Neural cell (in vitro differentiated cells): ENCODE data around the gene TUT1. TPM values are rescaled to one million over a fixed set of nuclear protein-coding genes. Genes with fewer than 3 reads are reported as not detected.

Experiments
- H2AFZ ChIP-seq: fragments of 200-600, 300-800 bp; sonication (generic), shearing (Covaris generic); 2 replicates; pipeline ENCODE4 v1.6.0; 2014; ENCODE audit warnings: low read depth, mild to moderate bottlenecking, antibody characterized with exemption, low read length, moderate library complexity
- H3F3A ChIP-seq: fragments of 200-600 bp; shearing (Covaris generic); 2 replicates; pipeline ENCODE4 v1.6.1; 2016; ENCODE audit warnings: mild to moderate bottlenecking, moderate library complexity, mixed read lengths, antibody characterized with exemption, low read length; ENCODE audit not compliant: insufficient read depth, poor library complexity, severe bottlenecking
- H3K27ac ChIP-seq: fragments of 200-600, 300-800 bp; sonication (generic), shearing (Covaris generic); 2 replicates; pipeline ENCODE4 v1.5.1; 2014; ENCODE audit warnings: mild to moderate bottlenecking, low read length, moderate library complexity
- H3K27me3 ChIP-seq: fragments of 300-800, 200-600 bp; sonication (generic), shearing (Covaris generic); 2 replicates; pipeline ENCODE4 v1.6.0; 2014; ENCODE audit warnings: mild to moderate bottlenecking, low read depth, low read length, moderate library complexity; ENCODE audit not compliant: insufficient read depth
- H3K36me3 ChIP-seq: fragments of 300-800, 200-600 bp; sonication (generic), shearing (Covaris generic); 2 replicates; pipeline ENCODE4 v1.5.1; 2014; ENCODE audit warnings: mild to moderate bottlenecking, antibody characterized with exemption, low read length, moderate library complexity; ENCODE audit not compliant: insufficient read depth
- H3K4me2 ChIP-seq: fragments of 300-800, 200-600 bp; sonication (generic), shearing (Covaris generic); 2 replicates; pipeline ENCODE4 v1.6.0; 2014; ENCODE audit warnings: mild to moderate bottlenecking, low read length
- H3K4me3 ChIP-seq: fragments of 300-800, 200-600 bp; sonication (generic), shearing (Covaris generic); 2 replicates; pipeline ENCODE4 v1.5.1; 2014; ENCODE audit warnings: mild to moderate bottlenecking, low read length, moderate library complexity
- H3K79me2 ChIP-seq: fragments of 200-600 bp; shearing (Covaris generic); replicated peaks from 2 replicates; pipeline ENCODE4 v1.6.0; 2014; ENCODE audit warnings: mild to moderate bottlenecking, low read length, moderate library complexity; ENCODE audit not compliant: insufficient read depth
- H3K9ac ChIP-seq: fragments of 300-800, 200-600 bp; sonication (generic), shearing (Covaris generic); 2 replicates; pipeline ENCODE4 v1.6.1; 2016; ENCODE audit warnings: mild to moderate bottlenecking, low read length, mixed read lengths
- H3K9me2 ChIP-seq: fragments of 200-600 bp; shearing (Covaris generic); 2 replicates; pipeline ENCODE4 v1.6.1; 2016; ENCODE audit warnings: mild to moderate bottlenecking, low read length, mixed read lengths; ENCODE audit not compliant: insufficient read depth
- H3K9me3 ChIP-seq: fragments of 200-600, 300-800 bp; sonication (generic), shearing (Covaris generic); 2 replicates; pipeline ENCODE4 v1.6.1; 2016; ENCODE audit warnings: mild to moderate bottlenecking, mixed run types, low read length, moderate library complexity, mixed read lengths
- H4K20me1 ChIP-seq: fragments of 200-600 bp; shearing (Covaris generic); 2 replicates; pipeline ENCODE4 v1.6.1; 2016; ENCODE audit warnings: mild to moderate bottlenecking, mixed run types; ENCODE audit not compliant: insufficient read depth
- CTCF ChIP-seq: fragments of 450-650 bp; IDR thresholded peaks from 2 replicates; pipeline ENCODE4 v1.5.1; 2014; ENCODE audit warnings: antibody characterized with exemption, mild to moderate bottlenecking, moderate library complexity; ENCODE audit not compliant: poor library complexity, severe bottlenecking
- EP300 ChIP-seq: fragments of 450-650 bp; conservative IDR thresholded peaks from 2 replicates; pipeline ENCODE4 v1.6.1; 2014; ENCODE audit warnings: antibody characterized with exemption, mild to moderate bottlenecking, moderate library complexity; ENCODE audit not compliant: poor library complexity, severe bottlenecking
- EZH2 ChIP-seq: fragments of 200-600, 300-800 bp; shearing (Covaris generic), sonication (generic); IDR thresholded peaks from 2 replicates; pipeline ENCODE4 v1.6.1; 2014; ENCODE audit warnings: antibody characterized with exemption, low read length, borderline replicate concordance, mild to moderate bottlenecking; ENCODE audit not compliant: insufficient read depth, poor library complexity, severe bottlenecking
- MXI1 ChIP-seq: fragments of 450-650 bp; conservative IDR thresholded peaks from 2 replicates; pipeline ENCODE4 v1.6.1; 2014; ENCODE audit warnings: antibody characterized with exemption, mild to moderate bottlenecking; ENCODE audit not compliant: poor library complexity, severe bottlenecking
- POLR2AphosphoS5 ChIP-seq: IDR thresholded peaks from 2 replicates; pipeline ENCODE4 v1.6.1; 2012
- RAD21 ChIP-seq: fragments of 450-650 bp; conservative IDR thresholded peaks from 2 replicates; pipeline ENCODE4 v1.6.1; 2014; ENCODE audit warnings: antibody characterized with exemption, mild to moderate bottlenecking, moderate library complexity
- SMC3 ChIP-seq: fragments of 450-650 bp; conservative IDR thresholded peaks from 2 replicates; pipeline ENCODE4 v1.6.1; 2014; ENCODE audit warnings: antibody characterized with exemption, mild to moderate bottlenecking, moderate library complexity; ENCODE audit not compliant: poor library complexity
- TAF1 ChIP-seq: IDR thresholded peaks from 2 replicates; pipeline ENCODE4 v1.6.1; 2012; ENCODE audit warnings: low read depth
- polyA plus RNA-seq: library from polyadenylated mRNA; depleted of rRNA; stranded (reverse); fragments of >200 nt; gene quantifications from 2 replicates; pipeline ENCODE4 v1.2.3, GENCODE V29; 2014
- TF ChIP-seq, protein P1 (sequence below): IDR thresholded peaks from 2 replicates; pipeline ENCODE4 v1.6.1; 2012; ENCODE audit warnings: borderline replicate concordance

Gene TUT1
- polyA plus RNA-seq, 1 donor from 2014 or later: 17.8 TPM

DNA sequence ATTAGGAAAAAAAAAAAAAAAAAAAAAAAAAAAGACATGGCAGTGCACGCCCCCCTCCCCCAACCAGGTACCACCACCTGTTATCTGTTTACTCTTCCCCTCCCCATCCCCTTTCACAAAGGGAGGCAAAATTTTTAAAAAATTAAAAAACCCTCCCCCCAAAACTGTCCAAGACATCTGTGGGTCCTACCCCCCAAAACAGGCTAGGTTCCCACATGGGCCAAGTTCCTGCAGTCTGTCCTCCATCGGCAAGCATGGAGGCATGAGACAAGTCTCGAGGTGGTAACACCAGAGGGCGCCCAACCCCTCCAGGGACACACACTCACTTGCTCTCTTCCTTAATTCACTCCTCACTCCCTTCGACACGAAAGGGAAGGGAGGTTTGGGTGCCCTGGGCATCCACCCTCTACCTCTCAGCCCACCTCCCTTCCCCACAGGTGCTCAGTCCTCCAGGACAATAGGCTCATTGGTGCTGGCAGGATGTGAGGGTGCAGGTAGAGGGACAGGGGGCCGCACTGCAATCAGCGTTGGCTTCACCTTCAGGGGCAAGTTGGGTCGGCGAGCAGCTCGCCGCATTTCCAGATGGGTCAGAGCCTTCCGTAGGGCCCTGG is 2.2 kb upstream of the TUT1 start:
- H3K27me3 ChIP-seq: no peaks in the 10 kb centered on the region
- TF ChIP-seq RAD21 (peak; percentile 22), TAF1 (no peak), EZH2 (no peak), SMC3 (peak; percentile 47), CTCF (peak; percentile 47)
- no peaks in the 10 kb centered on the region for H3K9me3 ChIP-seq
- H3K4me2 ChIP-seq: no peak overlapping the region
- H3K36me3 ChIP-seq: peaks cover 7% of the 10 kb centered on the region
- peaks cover 16% of the 10 kb centered on the region for H3K79me2 ChIP-seq
- no peaks in the 10 kb centered on the region for H3K9me2 ChIP-seq
- H2AFZ ChIP-seq: no peak overlapping the region
- H3K27ac ChIP-seq: no peak overlapping the region
- H3K9ac ChIP-seq: no peak overlapping the region
- peaks cover 7% of the 10 kb centered on the region for H3F3A ChIP-seq
- H4K20me1 ChIP-seq: no peaks in the 10 kb centered on the region
- H3K4me3 ChIP-seq: no peak overlapping the region

DNA sequence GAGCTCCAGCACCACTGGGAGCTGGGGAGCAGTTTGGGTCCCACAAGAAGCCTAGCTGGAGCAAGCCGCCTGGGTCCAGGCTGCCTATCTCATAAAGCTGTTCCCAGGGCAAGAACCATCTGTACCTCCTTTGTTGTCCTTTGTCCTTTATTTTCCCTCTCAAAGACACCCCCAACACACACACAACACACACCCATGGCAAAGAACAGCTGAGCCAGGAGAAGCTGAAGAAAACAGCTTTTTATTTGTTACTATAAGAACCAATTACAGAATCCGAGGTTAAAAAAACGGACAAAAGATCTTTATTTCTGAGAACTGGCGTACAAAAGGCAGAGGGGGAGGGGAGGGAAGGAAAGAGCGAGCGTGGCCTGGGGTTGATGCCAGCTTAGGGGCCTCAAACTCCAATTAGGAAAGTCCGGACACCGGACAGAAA is 1.7 kb upstream of the TUT1 start:
- Histone ChIP-seq H2AFZ (no peak overlapping the region), H3K4me2 (no peak overlapping the region), H3K9me2 (no peaks in the 10 kb centered on the region), H3K36me3 (peaks cover 7% of the 10 kb centered on the region), H3K4me3 (peak overlapping the region; percentile 81), H3K9me3 (no peaks in the 10 kb centered on the region), H3K9ac (peak overlapping the region; percentile 94), H3K79me2 (peaks cover 12% of the 10 kb centered on the region), H3K27me3 (no peaks in the 10 kb centered on the region), H3F3A (peaks cover 7% of the 10 kb centered on the region), H3K27ac (peak overlapping the region; percentile 96), H4K20me1 (no peaks in the 10 kb centered on the region)
- TF ChIP-seq, protein P1, sequence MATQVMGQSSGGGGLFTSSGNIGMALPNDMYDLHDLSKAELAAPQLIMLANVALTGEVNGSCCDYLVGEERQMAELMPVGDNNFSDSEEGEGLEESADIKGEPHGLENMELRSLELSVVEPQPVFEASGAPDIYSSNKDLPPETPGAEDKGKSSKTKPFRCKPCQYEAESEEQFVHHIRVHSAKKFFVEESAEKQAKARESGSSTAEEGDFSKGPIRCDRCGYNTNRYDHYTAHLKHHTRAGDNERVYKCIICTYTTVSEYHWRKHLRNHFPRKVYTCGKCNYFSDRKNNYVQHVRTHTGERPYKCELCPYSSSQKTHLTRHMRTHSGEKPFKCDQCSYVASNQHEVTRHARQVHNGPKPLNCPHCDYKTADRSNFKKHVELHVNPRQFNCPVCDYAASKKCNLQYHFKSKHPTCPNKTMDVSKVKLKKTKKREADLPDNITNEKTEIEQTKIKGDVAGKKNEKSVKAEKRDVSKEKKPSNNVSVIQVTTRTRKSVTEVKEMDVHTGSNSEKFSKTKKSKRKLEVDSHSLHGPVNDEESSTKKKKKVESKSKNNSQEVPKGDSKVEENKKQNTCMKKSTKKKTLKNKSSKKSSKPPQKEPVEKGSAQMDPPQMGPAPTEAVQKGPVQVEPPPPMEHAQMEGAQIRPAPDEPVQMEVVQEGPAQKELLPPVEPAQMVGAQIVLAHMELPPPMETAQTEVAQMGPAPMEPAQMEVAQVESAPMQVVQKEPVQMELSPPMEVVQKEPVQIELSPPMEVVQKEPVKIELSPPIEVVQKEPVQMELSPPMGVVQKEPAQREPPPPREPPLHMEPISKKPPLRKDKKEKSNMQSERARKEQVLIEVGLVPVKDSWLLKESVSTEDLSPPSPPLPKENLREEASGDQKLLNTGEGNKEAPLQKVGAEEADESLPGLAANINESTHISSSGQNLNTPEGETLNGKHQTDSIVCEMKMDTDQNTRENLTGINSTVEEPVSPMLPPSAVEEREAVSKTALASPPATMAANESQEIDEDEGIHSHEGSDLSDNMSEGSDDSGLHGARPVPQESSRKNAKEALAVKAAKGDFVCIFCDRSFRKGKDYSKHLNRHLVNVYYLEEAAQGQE: no peak
- no peak for TF ChIP-seq TAF1
- TF ChIP-seq POLR2AphosphoS5: no peak
- TF ChIP-seq EP300: no peak
- TF ChIP-seq MXI1: no peak
- no peak for TF ChIP-seq CTCF
- no peak for TF ChIP-seq EZH2
- TF ChIP-seq SMC3: no peak
- TF ChIP-seq RAD21: no peak
